Astrocyte (in vitro differentiated cells and primary cell): ENCODE results near the gene FCGR3A.
"Not testable (repeated sequence)": the region's sequence is repeated elsewhere in the genome, so short reads cannot be mapped to it uniquely, and the experiment has no call there.

Experiments used
- EZH2 ChIP-seq: IDR thresholded peaks from 2 replicates; pipeline ENCODE4 v1.6.1; 2012; ENCODE audit warnings: mild to moderate bottlenecking, low read length, inconsistent platforms; ENCODE audit not compliant: insufficient read depth
- TF ChIP-seq, protein P1 (sequence below): IDR thresholded peaks from 2 replicates; pipeline ENCODE4 v1.5.1; 2011; ENCODE audit warnings: low read depth, mild to moderate bottlenecking, inconsistent platforms, low read length, moderate library complexity; ENCODE audit not compliant: insufficient read depth

DNA sequence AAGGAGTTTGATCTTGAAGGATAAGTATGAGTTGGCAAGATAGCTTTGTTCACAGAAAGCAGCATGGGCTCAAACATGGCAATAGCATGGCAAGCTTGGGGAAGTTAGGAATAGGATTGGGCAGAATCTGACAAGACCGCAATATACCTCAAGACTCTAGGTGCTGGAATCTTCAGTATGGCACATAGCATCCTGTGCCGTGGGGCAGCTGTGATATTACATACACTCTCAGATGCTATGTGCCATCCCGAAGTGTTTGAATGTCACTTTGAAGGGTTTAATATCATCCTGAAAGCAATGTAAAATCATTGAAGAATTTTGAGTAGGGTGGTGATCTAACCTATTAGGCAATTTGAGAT is 17.0 kb upstream of the FCGR3A start:
- TF ChIP-seq, protein P1, sequence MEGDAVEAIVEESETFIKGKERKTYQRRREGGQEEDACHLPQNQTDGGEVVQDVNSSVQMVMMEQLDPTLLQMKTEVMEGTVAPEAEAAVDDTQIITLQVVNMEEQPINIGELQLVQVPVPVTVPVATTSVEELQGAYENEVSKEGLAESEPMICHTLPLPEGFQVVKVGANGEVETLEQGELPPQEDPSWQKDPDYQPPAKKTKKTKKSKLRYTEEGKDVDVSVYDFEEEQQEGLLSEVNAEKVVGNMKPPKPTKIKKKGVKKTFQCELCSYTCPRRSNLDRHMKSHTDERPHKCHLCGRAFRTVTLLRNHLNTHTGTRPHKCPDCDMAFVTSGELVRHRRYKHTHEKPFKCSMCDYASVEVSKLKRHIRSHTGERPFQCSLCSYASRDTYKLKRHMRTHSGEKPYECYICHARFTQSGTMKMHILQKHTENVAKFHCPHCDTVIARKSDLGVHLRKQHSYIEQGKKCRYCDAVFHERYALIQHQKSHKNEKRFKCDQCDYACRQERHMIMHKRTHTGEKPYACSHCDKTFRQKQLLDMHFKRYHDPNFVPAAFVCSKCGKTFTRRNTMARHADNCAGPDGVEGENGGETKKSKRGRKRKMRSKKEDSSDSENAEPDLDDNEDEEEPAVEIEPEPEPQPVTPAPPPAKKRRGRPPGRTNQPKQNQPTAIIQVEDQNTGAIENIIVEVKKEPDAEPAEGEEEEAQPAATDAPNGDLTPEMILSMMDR: not testable (repeated sequence)
- TF ChIP-seq EZH2: not testable (repeated sequence)
